CD4-positive, alpha-beta memory T cell (primary cell): ENCODE results near the gene CAMTA1. TPM values are rescaled to one million over a fixed set of nuclear protein-coding genes. Genes with fewer than 3 reads are reported as not detected.
A peak's percentile ranks its signal among the peaks of the same experiment; 100 is the strongest.

ENCODE experiments used
- CTCF ChIA-PET: fragments of 350-600 bp; sonication (Branson Sonifier 250); formaldehyde crosslinking; loops from one replicate; lab custom pipeline; 2021; ENCODE audit warnings: inconsistent platforms; ENCODE audit not compliant: partially characterized antibody; lab: Charles Lee
- POLR2A ChIA-PET: fragments of 350-600 bp; sonication (Branson Sonifier 250); formaldehyde crosslinking; loops from one replicate; lab custom pipeline; 2021; ENCODE audit not compliant: partially characterized antibody; lab: Charles Lee
- DNase-seq, 5 donors: peaks; one replicate each; pipeline versions ENCODE4 v3.0.0 to v3.0.0-alpha.2; 2020 to 2022; ENCODE audit warnings: mixed read lengths in 1 of 5
- H3K27ac ChIP-seq: one replicate; pipeline ENCODE4 v1.7.0; 2013; ENCODE audit warnings: low read depth, low read length
- H3K27me3 ChIP-seq: 2 replicates; pipeline ENCODE4 v1.7.0; 2013; ENCODE audit warnings: mild to moderate bottlenecking, low read length, moderate library complexity; ENCODE audit not compliant: insufficient read depth
- H3K36me3 ChIP-seq: 2 replicates; pipeline ENCODE4 v1.7.0; 2013; ENCODE audit warnings: mild to moderate bottlenecking, low read length, moderate library complexity; ENCODE audit not compliant: insufficient read depth
- H3K4me1 ChIP-seq: 2 replicates; pipeline ENCODE4 v1.7.0; 2013; ENCODE audit warnings: mild to moderate bottlenecking, low read length, moderate library complexity; ENCODE audit not compliant: insufficient read depth
- H3K4me3 ChIP-seq, 2 donors: one replicate each; pipeline ENCODE4 v1.7.0; 2013; ENCODE audit warnings: low read length in 2 of 2, mild to moderate bottlenecking in 1 of 2
- H3K9me3 ChIP-seq, 2 donors: one replicate each; pipeline ENCODE4 v1.7.0; 2013; ENCODE audit warnings: low read length in 2 of 2, control low read depth in 1 of 2; ENCODE audit not compliant: control insufficient read depth in 1 of 2
- H3K27ac Mint-ChIP-seq, 7 donors: one replicate each; pipeline ENCODE4 v1.8.0; 2020 to 2021; ENCODE audit warnings: mixed read lengths in 7 of 7, mild to moderate bottlenecking in 6 of 7, inconsistent platforms in 3 of 7, moderate library complexity in 3 of 7
- H3K27me3 Mint-ChIP-seq, 2 donors: one replicate each; pipeline ENCODE4 v1.8.0; 2020 to 2021; ENCODE audit warnings: mixed read lengths in 2 of 2
- H3K36me3 Mint-ChIP-seq, 2 donors: one replicate each; pipeline ENCODE4 v1.8.0; 2020 to 2021; ENCODE audit warnings: mixed read lengths in 2 of 2, inconsistent platforms in 1 of 2, mild to moderate bottlenecking in 1 of 2
- H3K4me1 Mint-ChIP-seq, 4 donors: one replicate each; pipeline ENCODE4 v1.8.0; 2020 to 2021; ENCODE audit warnings: mixed read lengths in 4 of 4, mild to moderate bottlenecking in 1 of 4
- H3K4me3 Mint-ChIP-seq, 8 donors: one replicate each; pipeline ENCODE4 v1.8.0; 2020 to 2021; ENCODE audit warnings: mixed read lengths in 8 of 8, mild to moderate bottlenecking in 7 of 8, moderate library complexity in 6 of 8, inconsistent platforms in 3 of 8
- H3K9me3 Mint-ChIP-seq, 8 donors: one replicate each; pipeline ENCODE4 v1.8.0; 2020 to 2021; ENCODE audit warnings: mixed read lengths in 8 of 8, mild to moderate bottlenecking in 5 of 8, inconsistent platforms in 3 of 8, moderate library complexity in 1 of 8
- intact Hi-C: fragments of 100-400 bp; cut with micrococcal nuclease; formaldehyde crosslinking; loops from one replicate; pipeline ENCODE4 v1.15.1; 2023
- polyA plus RNA-seq, 2 donors: library from polyadenylated mRNA; unstranded; fragments of 300-500 nt; fragmentation: Illumina TruSeq; gene quantifications; one replicate each; pipeline ENCODE4 v1.2.3, GENCODE V29; 2021
- total RNA-seq, 2 experiments: library from RNA; stranded (reverse); gene quantifications; one replicate each; pipeline ENCODE4 v1.2.3, GENCODE V29; 2021

CAMTA1 gene
- total and polyA plus RNA-seq, 4 experiments from 2014 or later: 39.1 to 118 (median 59.9) TPM

DNA sequence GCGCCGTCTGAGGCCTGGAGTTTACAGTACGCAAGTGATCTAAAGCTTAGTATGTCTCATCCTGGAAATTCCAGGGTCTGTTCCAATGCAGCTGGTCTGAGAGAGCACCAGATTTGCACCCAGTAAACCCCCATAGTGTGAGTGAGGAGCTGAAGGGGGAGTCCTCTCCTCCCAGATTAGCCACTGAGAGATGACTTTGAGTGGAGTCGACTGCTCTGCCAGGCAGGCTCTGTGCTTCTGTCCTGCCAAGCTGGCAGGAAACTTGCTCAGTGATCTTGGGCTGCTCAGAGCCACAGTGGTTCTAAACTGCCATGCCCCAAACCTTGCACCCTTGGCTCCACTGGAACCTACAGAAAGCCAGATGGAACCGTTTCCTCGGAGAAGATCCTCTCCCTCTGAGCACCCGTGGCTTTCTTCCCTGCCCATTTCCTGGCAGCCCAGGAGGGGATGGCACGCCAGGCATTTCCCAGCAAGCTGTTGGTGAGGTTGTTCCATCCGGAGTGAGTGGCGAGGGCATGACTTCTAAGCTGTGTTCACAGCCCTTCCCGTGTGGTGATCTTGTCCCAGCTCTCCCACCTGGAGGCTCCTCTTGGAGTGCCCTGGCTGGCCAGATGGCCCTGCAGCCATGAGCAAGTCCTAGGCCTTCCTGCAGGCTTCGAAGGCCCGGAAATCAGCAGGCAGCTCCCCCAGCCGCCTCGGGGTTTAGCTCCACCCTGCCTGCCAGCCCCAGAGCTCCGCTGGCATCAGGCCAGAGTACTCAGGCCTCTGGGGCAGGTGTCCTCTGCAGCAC, 859.9 kb downstream of the CAMTA1 start:
- CTCF ChIA-PET: interaction anchor here (1.1 to 1.5 kb wide), 2 partner anchors 602 to 926 kb away, joined by 3 read pairs; no protein-coding TSS in a partner anchor
- DNase-seq: no peak
- intact Hi-C loops: no loop called here
- H3K27me3 Mint-ChIP-seq: peaks cover 0 to 2% of the 10 kb centered on the region in 2 donors
- Histone ChIP-seq H3K27me3 (no peaks in the 10 kb centered on the region), H3K4me1 (no peaks in the 10 kb centered on the region), H3K36me3 (no peaks in the 10 kb centered on the region), H3K27ac (no peak overlapping the region), H3K9me3 (no peaks in the 10 kb centered on the region), H3K4me3 (no peak overlapping the region)
- H3K36me3 Mint-ChIP-seq: no peaks in the 10 kb centered on the region
- POLR2A ChIA-PET: no interaction called here
- H3K27ac Mint-ChIP-seq: peak overlapping the region in 1 of 7 donors; percentile 53
- peaks cover 0 to 2% (median 0%) of the 10 kb centered on the region in 4 donors for H3K4me1 Mint-ChIP-seq
- H3K9me3 Mint-ChIP-seq: no peaks in the 10 kb centered on the region
- H3K4me3 Mint-ChIP-seq: no peak overlapping the region

DNA sequence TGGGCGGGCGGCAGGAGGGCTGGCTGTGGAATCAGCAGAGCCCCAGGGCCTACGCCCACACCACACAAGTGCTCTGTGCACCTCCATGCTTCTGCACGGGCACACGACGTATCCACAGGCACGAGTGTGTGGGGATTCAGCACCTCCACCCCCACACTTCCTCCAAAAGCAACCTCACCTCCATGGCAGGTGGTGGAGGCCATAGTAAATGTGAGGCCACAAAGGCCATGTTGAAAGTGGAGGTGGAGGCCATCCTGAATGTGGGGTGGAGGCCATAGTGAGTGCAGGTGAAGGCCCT, 860.4 kb downstream of the CAMTA1 start:
- ChIA-PET POLR2A (no interaction called here), CTCF (no interaction called here)
- H3K36me3 Mint-ChIP-seq: no peaks in the 10 kb centered on the region
- no peak overlapping the region for H3K27ac Mint-ChIP-seq
- no peak for DNase-seq
- intact Hi-C loops: no loop called here
- H3K9me3 Mint-ChIP-seq: no peaks in the 10 kb centered on the region
- no peaks in the 10 kb centered on the region for H3K27me3 ChIP-seq
- no peaks in the 10 kb centered on the region for H3K9me3 ChIP-seq
- H3K4me3 ChIP-seq: no peak overlapping the region
- no peak overlapping the region for H3K27ac ChIP-seq
- no peaks in the 10 kb centered on the region for H3K36me3 ChIP-seq
- no peak overlapping the region for H3K4me3 Mint-ChIP-seq
- no peaks in the 10 kb centered on the region for H3K4me1 ChIP-seq
- H3K27me3 Mint-ChIP-seq: peaks cover 0 to 2% of the 10 kb centered on the region in 2 donors
- peaks cover 0 to 2% (median 0%) of the 10 kb centered on the region in 4 donors for H3K4me1 Mint-ChIP-seq

DNA sequence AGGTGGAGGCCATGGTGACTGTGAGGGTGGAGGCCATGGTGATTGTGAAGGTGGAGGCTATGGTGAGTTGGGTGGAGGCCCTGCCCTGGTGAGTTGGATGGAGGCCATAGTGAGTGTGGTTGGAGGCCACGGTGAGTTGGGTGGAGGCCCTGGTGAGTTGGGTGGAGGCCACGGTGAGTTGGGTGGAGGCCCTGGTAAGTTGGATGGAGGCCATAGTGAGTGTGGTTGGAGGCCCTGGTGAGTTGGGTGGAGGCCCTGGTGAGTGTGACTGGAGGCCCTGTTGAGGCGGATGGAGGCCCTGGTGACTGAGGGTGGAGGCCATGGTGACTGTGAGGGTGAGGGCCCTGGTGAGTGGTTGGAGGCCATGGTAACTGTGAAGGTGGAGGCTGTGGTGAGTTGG, 860.9 kb downstream of the CAMTA1 start:
- Mint-ChIP-seq H3K9me3 (no peaks in the 10 kb centered on the region), H3K4me3 (no peak overlapping the region), H3K27ac (peak overlapping the region in 1 of 7 donors; percentile 32), H3K36me3 (no peaks in the 10 kb centered on the region), H3K27me3 (peaks cover 0 to 2% of the 10 kb centered on the region in 2 donors), H3K4me1 (peaks cover 0 to 2% (median 0%) of the 10 kb centered on the region in 4 donors)
- Histone ChIP-seq H3K9me3 (no peaks in the 10 kb centered on the region), H3K27ac (no peak overlapping the region), H3K36me3 (no peaks in the 10 kb centered on the region), H3K27me3 (no peaks in the 10 kb centered on the region), H3K4me1 (no peaks in the 10 kb centered on the region), H3K4me3 (no peak overlapping the region)
- DNase-seq: no peak
- intact Hi-C loops: no loop called here
- ChIA-PET POLR2A (no interaction called here), CTCF (no interaction called here)

DNA sequence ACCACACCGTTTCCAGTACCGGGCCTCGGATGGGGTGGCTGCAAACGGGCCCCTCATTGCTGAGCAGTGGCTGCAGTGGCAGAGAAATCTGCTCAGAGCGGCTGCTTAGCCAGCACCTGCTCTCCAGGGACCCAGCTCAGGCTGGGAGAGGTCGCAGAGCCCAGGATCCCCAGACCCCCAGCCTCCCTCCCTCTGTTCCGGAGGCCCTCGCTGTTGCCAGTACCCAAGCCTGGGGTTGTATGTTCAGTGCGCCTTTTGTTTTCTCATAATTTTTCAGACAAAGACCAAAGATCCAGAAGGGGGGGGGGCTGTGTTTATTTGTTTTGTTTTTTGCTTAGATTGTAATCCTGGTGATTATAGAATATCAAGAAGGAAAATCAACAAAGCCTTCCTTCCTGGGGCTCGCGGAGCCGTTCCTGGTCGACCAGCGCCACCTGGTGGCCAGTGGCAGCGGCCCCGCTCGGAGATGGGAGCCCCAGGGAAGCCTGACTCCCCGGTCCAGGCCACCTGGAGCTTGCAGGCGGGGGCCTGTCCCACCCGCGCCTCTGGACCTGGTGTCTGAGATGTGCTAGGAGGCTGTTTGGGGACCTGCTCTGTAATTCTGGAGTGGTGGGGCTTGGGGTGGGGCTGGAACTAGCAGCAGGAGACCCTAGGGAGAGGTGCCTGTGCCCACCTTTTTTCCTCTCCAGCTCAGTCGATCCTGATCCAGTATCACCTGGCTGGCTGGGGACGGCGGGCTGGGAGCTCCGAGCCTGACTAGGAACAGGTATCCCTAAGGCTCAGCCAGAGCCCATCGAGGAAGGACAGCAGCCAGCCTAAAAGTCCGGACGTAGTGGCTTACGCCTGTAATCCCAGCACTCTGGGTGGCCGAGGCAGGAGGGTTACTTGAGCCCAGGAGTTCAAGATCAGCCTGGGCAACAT, 862.0 kb downstream of the CAMTA1 start:
- H3K4me3 Mint-ChIP-seq: no peak overlapping the region
- Histone ChIP-seq H3K27ac (no peak overlapping the region), H3K27me3 (no peaks in the 10 kb centered on the region), H3K36me3 (no peaks in the 10 kb centered on the region), H3K4me3 (no peak overlapping the region), H3K4me1 (no peaks in the 10 kb centered on the region), H3K9me3 (no peaks in the 10 kb centered on the region)
- no peaks in the 10 kb centered on the region for H3K36me3 Mint-ChIP-seq
- peaks cover 0 to 2% (median 0%) of the 10 kb centered on the region in 4 donors for H3K4me1 Mint-ChIP-seq
- intact Hi-C loops: no loop called here
- H3K27me3 Mint-ChIP-seq: peaks cover 0 to 2% of the 10 kb centered on the region in 2 donors
- POLR2A ChIA-PET: no interaction called here
- DNase-seq: peak in 4 of 5 donors; percentile 35 to 51 (median 48)
- no peak overlapping the region for H3K27ac Mint-ChIP-seq
- CTCF ChIA-PET: interaction anchor here (0.6 to 2.7 kb wide), 11 partner anchors 9 to 931 kb away, joined by 3 to 15 read pairs (median 3); no protein-coding TSS in a partner anchor
- H3K9me3 Mint-ChIP-seq: no peaks in the 10 kb centered on the region

DNA sequence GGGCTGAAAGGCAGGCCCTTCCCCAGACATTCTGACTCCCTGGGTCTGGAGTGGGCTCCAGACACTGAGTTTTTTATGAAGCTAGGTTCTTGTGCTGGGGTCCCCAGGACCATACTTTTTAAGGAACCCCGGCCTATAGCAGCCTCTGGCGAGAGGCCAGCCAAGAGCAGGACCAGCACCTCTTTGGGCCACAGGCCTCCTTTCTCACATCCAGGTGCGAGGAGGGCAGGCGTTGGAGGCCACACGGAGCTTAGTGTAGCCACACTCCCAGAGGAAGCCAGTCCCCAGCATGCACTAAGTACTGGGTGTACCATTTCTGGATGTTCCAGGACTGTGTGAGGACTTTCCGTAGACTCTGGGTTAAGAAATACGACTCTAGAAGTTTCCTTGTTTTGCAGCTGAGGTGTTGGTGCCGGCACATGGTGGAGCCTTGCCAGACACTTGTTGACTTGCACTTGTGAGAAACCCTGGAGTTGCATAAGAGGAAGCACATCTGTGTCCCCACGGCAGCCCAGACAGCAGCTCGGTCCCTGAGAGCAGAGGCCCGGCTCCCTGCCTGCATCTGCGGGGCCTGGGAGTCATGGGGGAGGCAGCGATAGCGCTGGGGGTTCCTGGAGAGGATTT, 863.6 kb downstream of the CAMTA1 start:
- Mint-ChIP-seq H3K4me3 (no peak overlapping the region), H3K27me3 (peaks cover 0 to 2% of the 10 kb centered on the region in 2 donors), H3K36me3 (no peaks in the 10 kb centered on the region), H3K27ac (no peak overlapping the region), H3K4me1 (peaks cover 0 to 2% (median 0%) of the 10 kb centered on the region in 4 donors), H3K9me3 (no peaks in the 10 kb centered on the region)
- Histone ChIP-seq H3K27ac (no peak overlapping the region), H3K27me3 (no peaks in the 10 kb centered on the region), H3K4me3 (no peak overlapping the region), H3K9me3 (no peaks in the 10 kb centered on the region), H3K4me1 (no peaks in the 10 kb centered on the region), H3K36me3 (no peaks in the 10 kb centered on the region)
- ChIA-PET POLR2A (no interaction called here), CTCF (interaction anchor here (1.0 to 2.7 kb wide), 7 partner anchors 10 to 929 kb away, joined by 3 to 15 read pairs (median 5); no protein-coding TSS in a partner anchor)
- intact Hi-C loops: no loop called here
- DNase-seq: no peak

DNA sequence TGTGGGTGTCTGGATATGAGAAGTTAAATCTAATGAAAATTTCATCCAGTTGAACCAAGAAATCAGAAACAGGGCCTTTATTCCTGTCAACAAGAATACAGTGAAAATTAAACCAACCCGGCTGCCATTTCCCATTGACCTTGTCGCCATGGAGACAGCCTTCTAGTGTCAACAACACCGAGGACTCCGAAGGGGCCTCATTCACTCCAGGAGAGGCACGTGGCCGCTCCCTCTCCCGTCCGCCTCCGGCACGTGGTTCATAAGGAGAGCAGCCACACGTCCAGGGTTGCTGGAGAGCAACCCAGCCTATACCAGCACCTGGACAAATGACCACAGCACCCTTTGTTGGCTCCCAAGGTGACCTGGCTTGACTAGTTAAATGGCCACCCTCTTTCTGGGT, 865.5 kb downstream of the CAMTA1 start:
- Mint-ChIP-seq H3K4me3 (no peak overlapping the region), H3K9me3 (peaks cover 0 to 2% (median 0%) of the 10 kb centered on the region in 8 donors), H3K27me3 (peaks cover 0 to 2% of the 10 kb centered on the region in 2 donors), H3K27ac (no peak overlapping the region), H3K4me1 (no peaks in the 10 kb centered on the region), H3K36me3 (no peaks in the 10 kb centered on the region)
- H3K4me3 ChIP-seq: no peak overlapping the region
- H3K36me3 ChIP-seq: no peaks in the 10 kb centered on the region
- no peak overlapping the region for H3K27ac ChIP-seq
- no peaks in the 10 kb centered on the region for H3K4me1 ChIP-seq
- ChIA-PET POLR2A (no interaction called here), CTCF (no interaction called here)
- intact Hi-C loops: no loop called here
- no peaks in the 10 kb centered on the region for H3K27me3 ChIP-seq
- H3K9me3 ChIP-seq: no peaks in the 10 kb centered on the region
- no peak for DNase-seq

DNA sequence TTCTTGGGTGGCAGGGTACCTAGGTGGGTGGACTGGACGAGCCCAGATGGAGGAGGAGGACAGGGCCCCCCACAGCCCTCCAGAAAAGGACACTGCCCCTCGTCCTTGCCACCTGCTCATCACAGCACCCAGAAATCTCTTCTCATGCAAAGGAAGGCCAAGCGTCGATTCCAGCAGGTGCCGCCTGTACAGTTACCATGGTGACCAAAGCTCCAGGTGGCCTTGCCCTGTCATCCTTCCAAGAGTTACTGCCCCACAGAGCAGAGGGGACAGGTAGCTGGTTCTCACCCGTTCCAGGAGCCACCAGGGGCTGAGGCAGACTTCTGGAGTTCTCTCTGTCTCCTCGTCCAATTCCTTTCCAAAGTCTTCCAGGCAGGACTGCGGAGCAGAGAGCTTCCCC, 865.9 kb downstream of the CAMTA1 start:
- Mint-ChIP-seq H3K27me3 (peaks cover 0 to 2% of the 10 kb centered on the region in 2 donors), H3K4me3 (no peak overlapping the region), H3K27ac (no peak overlapping the region), H3K9me3 (peaks cover 0 to 2% (median 0%) of the 10 kb centered on the region in 8 donors), H3K36me3 (no peaks in the 10 kb centered on the region), H3K4me1 (no peaks in the 10 kb centered on the region)
- H3K27me3 ChIP-seq: no peaks in the 10 kb centered on the region
- no peak for DNase-seq
- H3K27ac ChIP-seq: no peak overlapping the region
- H3K4me1 ChIP-seq: no peaks in the 10 kb centered on the region
- no peaks in the 10 kb centered on the region for H3K36me3 ChIP-seq
- POLR2A ChIA-PET: no interaction called here
- H3K4me3 ChIP-seq: no peak overlapping the region
- H3K9me3 ChIP-seq: no peaks in the 10 kb centered on the region
- CTCF ChIA-PET: no interaction called here
- intact Hi-C loops: no loop called here
